Activated T-helper 17 cell treated with anti-CD3 and anti-CD28 coated beads, Interleukin-2, amount 50 U/mL, for 72 hours (primary cell): ENCODE results near the gene AK1. TPM values are rescaled to one million over a fixed set of nuclear protein-coding genes. Genes with fewer than 3 reads are reported as not detected.
"Not testable (repeated sequence)": the region's sequence is repeated elsewhere in the genome, so short reads cannot be mapped to it uniquely, and the experiment has no call there.

ENCODE experiments used
- ATAC-seq: fragments of 150-1000 bp; cut with Tn5 transposase; replicated peaks from 2 replicates; pipeline ENCODE4 v1.10.0; 2021; ENCODE audit warnings: mild to moderate bottlenecking, moderate library complexity
- H3K27ac Mint-ChIP-seq: one replicate; pipeline ENCODE4 v1.8.0; 2022; ENCODE audit warnings: mixed read lengths
- H3K27me3 Mint-ChIP-seq: one replicate; pipeline ENCODE4 v1.8.0; 2022; ENCODE audit warnings: mixed read lengths
- H3K36me3 Mint-ChIP-seq: one replicate; pipeline ENCODE4 v1.8.0; 2022; ENCODE audit warnings: low read depth, mild to moderate bottlenecking, mixed read lengths
- H3K4me1 Mint-ChIP-seq: one replicate; pipeline ENCODE4 v1.8.0; 2022; ENCODE audit warnings: mixed read lengths
- H3K4me3 Mint-ChIP-seq: one replicate; pipeline ENCODE4 v1.8.0; 2022; ENCODE audit warnings: mild to moderate bottlenecking, mixed read lengths
- H3K9me3 Mint-ChIP-seq: one replicate; pipeline ENCODE4 v1.8.0; 2022; ENCODE audit warnings: mixed read lengths
- total RNA-seq, 2 donors: library from RNA; stranded (reverse); gene quantifications; one replicate each; pipeline ENCODE4 v1.2.3, GENCODE V29; 2022

The AK1 gene
- total RNA-seq, 2 donors from 2014 or later, result 23.2 to 79.0 TPM

DNA sequence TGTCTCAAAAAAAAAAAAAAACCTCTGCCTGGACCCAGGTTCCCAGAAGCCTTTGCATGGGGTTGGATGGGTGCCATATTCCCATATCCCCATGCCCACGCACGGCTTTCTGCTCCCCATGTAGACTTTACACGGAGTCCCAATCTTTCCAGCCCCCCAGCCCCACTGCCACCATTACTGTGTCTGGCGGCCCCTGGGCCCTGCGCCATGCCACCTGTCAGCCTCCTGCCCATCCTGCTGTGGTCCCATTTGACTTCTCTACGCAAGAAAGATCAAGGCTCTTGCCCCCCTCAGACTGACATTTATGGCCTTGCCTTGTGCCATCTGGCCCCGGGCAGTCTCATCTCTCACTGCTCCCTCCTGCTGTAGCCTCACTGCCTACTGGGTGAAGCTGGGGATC lies 6.5 kb upstream of the AK1 start:
- no peaks in the 10 kb centered on the region for H3K9me3 Mint-ChIP-seq
- no peak overlapping the region for H3K4me3 Mint-ChIP-seq
- peak overlapping the region; percentile 65 for H3K27ac Mint-ChIP-seq

DNA sequence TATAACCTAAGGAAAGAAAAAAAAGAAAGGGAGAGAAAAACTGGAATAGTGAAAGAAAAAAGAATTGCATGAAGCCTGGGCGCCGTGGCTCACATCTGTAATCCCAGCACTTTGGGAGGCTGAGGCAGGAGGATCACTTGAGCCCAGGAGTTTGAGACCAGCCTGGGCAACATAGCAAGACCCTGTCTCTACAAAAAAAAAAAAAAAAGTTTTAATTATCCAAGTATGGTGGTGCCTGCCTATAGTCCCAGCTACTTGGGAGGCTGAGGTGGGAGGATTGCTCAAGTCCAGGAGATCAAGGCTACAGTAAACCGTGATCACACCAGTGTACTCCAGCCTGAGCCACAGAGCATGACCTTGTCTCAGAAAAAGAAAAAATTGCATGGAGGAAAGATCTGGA lies 4.2 kb upstream of the AK1 start:
- not testable (repeated sequence) for H3K4me3 Mint-ChIP-seq, H3K27me3 Mint-ChIP-seq

More for the DNA sequence above, 6.5 kb upstream of the AK1 start:
- Mint-ChIP-seq H3K36me3 (peaks cover 41% of the 10 kb centered on the region), H3K4me1 (peaks cover 5% of the 10 kb centered on the region), H3K27me3 (no peaks in the 10 kb centered on the region)
- no peak for ATAC-seq

DNA sequence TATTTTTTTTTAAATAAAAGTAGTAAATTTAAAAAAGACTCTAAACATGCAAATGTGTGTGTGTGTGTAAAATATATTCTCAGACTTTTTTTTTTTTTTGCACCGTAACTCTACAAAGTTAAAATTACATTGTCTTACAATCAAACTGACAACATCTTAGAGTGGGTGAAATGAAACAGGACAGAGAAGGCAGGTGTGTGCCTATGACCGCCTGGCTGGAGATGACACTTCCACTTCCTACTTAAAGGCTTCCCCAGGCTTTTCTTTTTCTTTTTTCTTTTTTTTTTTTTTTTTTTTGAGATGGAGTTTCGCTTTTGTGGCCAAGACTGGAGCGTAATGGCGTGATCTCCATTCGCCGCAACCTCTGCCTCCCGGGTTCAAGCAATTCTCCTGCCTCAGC lies 2.7 kb upstream of the AK1 start:
- Mint-ChIP-seq H3K27ac (no peak overlapping the region), H3K36me3 (peaks cover 11% of the 10 kb centered on the region), H3K9me3 (no peaks in the 10 kb centered on the region), H3K27me3 (no peaks in the 10 kb centered on the region), H3K4me1 (peaks cover 5% of the 10 kb centered on the region), H3K4me3 (no peak overlapping the region)
- no peak for ATAC-seq

More for the DNA sequence above, 4.2 kb upstream of the AK1 start:
- not testable (repeated sequence) for H3K9me3 Mint-ChIP-seq, ATAC-seq, H3K4me1 Mint-ChIP-seq, H3K27ac Mint-ChIP-seq
- peaks cover 19% of the 10 kb centered on the region for H3K36me3 Mint-ChIP-seq

DNA sequence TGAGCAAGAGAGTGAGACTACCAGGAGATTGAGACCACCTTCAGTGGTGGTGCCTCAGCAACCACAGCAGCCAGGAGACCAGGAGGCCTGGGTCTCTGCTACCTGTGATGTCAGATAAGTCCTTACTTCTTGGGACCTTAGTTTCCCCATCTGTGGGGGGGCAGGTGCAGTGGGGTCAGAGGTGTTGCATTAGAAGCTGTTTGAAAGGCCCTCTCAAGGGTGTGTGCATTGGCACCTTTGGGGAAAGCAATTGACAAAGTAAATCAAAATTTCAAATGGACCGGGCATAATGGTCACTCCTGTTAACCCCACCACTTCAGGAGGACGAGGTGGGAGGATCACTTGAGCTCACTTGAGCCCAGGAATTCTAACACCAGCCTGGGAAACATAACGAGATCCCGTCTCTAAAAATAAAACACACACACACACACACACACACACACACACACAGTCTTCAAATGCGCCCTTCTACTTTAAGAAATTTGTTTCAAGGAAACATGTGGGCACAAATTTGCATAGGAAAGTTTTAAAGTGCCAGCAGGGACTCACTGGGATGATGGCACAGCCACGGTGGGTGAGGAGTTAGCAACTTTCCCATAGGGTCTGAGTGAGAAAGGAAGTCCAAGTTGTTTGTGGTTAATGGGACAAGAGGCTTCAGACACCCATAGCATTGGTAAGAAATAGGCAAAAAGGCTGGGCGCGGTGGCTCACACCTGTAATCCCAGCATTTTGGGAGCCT lies 1.3 kb upstream of the AK1 start:
- no peak for ATAC-seq
- Mint-ChIP-seq H3K4me3 (no peak overlapping the region), H3K27ac (no peak overlapping the region), H3K36me3 (peaks cover 1% of the 10 kb centered on the region), H3K27me3 (no peaks in the 10 kb centered on the region), H3K9me3 (no peaks in the 10 kb centered on the region), H3K4me1 (no peaks in the 10 kb centered on the region)

DNA sequence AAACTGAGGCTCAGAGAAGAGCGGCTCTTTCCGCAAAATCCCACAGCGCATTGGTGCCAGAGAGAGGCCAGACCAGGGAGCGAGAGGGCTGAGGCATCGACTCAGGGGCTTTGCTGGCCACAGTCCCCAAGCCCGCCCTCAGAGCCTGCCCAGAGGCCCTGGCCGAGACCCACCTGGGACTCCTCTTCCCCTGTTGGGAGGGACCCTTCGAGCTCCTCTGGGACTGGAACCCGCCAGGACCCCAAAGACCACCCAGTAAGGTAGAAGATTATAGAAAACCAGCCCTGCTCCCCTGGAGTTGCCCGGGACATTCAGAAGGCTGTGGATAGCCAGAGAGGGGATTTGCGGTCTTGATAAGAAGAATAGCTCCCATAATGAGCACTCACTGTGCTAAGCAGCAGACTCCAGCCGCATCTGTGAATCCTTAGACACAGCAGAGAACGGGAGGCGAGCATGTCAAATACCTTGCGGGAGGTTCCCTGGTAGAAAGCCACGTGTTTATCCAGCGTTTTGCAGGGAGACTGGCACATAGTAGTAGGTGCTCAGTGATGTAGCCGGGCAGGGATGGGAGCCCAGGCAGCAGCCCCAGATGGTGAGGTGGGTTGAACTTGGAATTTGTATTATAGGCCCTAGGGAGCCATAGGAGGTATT lies 651 bp upstream of the AK1 start:
- Mint-ChIP-seq H3K9me3 (no peaks in the 10 kb centered on the region), H3K27ac (no peak overlapping the region), H3K4me3 (peak overlapping the region; percentile 25), H3K4me1 (no peaks in the 10 kb centered on the region), H3K36me3 (no peaks in the 10 kb centered on the region), H3K27me3 (no peaks in the 10 kb centered on the region)
- ATAC-seq, result no peak

DNA sequence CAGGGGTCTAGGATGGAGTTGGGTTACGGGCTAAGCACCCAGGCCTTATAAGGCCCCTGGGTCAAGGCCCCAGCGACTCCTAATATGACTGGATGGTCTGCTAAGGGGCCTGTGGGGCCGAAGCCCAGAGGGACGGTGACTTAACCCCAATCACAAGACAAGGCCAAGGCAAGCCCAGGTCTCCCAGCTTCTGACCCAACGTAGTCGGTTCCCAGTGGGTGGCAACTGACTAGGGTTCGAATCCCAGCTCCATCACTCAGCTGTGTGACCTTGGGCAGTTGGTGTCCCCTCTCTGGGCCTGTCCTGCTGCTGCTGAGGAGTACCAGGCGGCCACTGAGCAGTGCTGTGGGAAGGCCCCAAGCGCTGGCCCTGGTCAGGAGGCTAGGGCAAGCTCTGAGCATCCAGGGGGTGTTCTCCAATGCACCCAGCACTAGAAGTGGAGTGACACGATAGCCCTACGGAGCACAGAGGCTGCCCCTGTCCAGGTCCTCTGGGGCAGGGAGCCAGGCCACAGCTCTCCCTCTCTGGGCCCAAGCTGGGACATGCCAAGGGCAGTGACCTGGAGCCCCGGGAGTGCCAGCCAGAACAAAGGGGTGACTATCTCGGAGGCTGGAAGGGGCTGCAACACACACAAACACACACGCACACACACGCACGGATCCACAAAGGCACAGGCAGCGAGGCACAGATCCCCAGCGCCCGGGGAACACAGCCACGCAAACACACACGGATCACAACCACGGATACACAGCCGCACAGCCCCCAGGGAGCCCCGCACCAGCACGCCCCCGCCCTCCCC lies 512 bp downstream of the AK1 start:
- H3K4me3 Mint-ChIP-seq, result no peak overlapping the region

DNA sequence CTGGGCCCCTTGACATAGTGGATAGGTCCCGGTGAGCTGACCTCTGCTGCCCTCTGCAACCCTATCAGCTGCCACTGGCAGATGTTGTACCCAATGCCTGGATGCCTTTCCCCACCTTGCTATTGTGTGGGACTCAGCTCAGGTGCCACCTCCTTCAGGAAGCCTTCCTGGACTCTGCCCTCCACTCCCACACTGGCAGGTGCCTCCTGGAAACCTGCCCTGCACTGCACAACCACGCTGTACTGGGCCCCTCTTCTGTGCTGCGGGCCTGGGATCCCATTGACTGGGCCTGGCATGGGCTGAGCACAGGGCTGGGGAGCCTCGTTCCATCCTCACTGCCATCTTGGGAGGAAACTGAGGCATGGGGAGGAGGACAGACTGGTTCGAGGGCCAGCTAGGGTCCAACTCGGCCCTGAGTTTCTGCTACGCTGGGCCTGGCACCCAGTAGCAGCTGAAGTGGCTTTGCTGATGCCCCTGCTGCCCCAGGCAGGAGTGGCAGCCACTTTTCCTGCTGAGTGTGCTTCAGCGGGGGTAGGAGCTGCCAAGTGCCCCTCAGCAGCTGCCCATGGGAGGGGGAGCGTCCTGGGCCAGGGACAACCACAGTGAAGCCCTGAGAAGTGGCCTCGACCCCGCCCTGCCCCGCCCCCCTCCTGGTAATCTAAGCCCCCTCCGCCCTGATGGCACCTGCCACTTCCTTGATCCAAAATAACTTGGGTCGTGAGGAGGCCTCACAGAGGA lies 1.3 kb downstream of the AK1 start:
- Mint-ChIP-seq H3K4me1 (no peaks in the 10 kb centered on the region), H3K36me3 (no peaks in the 10 kb centered on the region)

More for the DNA sequence above, 512 bp downstream of the AK1 start:
- no peak for ATAC-seq
- no peaks in the 10 kb centered on the region for H3K27me3 Mint-ChIP-seq
- H3K36me3 Mint-ChIP-seq, result no peaks in the 10 kb centered on the region
- H3K27ac Mint-ChIP-seq, result no peak overlapping the region
- no peaks in the 10 kb centered on the region for H3K9me3 Mint-ChIP-seq
- no peaks in the 10 kb centered on the region for H3K4me1 Mint-ChIP-seq

DNA sequence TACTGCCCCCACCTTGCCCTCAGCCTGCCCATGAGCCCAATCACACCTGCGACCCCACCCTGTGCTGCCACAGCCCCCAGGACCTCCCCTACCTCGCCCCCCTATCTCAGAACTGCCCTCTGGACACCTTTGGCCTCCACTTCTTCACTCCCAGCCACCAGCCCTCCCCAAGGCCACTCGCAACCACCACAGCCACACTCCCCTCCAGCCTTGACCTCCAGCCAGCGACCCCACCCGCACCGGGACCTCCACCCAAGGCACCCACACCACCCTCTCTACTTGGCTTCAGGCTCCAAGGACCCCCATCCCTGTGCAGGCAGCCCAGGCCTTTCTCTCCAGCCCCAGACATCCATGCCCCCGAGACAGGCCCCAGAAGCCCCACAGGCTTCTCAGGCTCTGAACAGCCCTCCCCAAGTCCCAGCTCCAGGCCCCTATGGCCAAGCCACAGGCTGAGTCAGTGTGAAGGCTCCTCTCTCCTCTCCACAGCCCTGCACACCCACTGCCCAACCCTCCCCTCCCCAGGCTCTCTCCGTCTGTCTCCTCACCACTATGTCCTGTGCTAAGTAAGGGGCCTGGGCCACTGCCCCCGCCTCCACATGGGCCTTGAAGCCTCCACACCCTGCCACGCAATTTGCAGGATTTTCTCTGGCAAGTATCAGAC lies 2.0 kb downstream of the AK1 start:
- Mint-ChIP-seq H3K4me3 (no peak overlapping the region), H3K4me1 (no peaks in the 10 kb centered on the region), H3K27me3 (no peaks in the 10 kb centered on the region), H3K9me3 (no peaks in the 10 kb centered on the region), H3K36me3 (no peaks in the 10 kb centered on the region), H3K27ac (peak overlapping the region; percentile 56)
- no peak for ATAC-seq

More for the DNA sequence above, 1.3 kb downstream of the AK1 start:
- Mint-ChIP-seq H3K9me3 (no peaks in the 10 kb centered on the region), H3K4me3 (no peak overlapping the region), H3K27me3 (no peaks in the 10 kb centered on the region), H3K27ac (peak overlapping the region; percentile 56)
- ATAC-seq, result no peak

DNA sequence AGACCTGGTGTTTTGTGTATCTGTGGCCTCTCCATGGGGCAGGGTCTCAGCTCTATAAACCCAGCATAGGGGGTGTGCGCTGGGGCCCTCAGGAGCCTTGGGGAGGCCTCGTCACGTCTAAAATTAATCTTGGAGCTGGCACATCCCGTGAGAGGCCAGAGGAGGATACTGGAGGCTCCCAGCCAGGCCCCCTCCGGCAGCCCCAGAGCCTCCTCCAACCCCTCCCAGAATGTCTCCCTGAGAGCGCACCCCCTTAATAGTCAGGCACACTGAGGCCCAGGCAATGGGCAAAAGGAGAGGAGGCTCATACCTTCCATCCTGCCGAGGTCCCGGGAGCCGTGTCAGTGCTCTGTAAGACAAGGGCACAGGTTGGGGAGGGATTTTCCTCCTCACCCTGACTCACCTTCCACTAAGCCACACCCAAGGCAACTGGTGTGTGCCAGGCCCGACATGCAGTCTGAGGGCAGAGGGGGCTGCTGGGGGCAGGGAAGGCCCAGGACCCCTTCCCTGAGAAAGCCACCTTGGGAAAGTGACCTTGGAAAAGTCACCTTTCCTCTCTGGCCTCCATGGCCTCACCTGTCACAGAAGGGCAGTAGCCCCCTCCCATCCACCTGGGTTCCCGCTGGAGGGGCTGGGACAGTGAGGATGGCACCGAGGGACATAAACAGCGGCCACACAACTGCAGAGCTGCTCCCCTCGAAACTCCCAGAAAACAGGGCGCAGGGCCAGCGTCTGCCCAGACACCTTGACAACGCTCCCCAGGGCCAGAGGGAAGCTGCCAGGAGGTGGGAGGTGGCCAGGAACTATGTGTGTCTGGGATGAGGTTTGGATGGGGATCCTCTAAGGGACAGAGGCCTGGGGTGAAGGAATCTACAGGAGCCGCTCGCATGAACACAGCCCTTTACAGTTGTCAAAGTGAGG lies 2.9 kb downstream of the AK1 start:
- Mint-ChIP-seq H3K27ac (peak overlapping the region; percentile 56), H3K36me3 (no peaks in the 10 kb centered on the region), H3K27me3 (no peaks in the 10 kb centered on the region), H3K4me3 (no peak overlapping the region), H3K9me3 (no peaks in the 10 kb centered on the region), H3K4me1 (no peaks in the 10 kb centered on the region)
- no peak for ATAC-seq

DNA sequence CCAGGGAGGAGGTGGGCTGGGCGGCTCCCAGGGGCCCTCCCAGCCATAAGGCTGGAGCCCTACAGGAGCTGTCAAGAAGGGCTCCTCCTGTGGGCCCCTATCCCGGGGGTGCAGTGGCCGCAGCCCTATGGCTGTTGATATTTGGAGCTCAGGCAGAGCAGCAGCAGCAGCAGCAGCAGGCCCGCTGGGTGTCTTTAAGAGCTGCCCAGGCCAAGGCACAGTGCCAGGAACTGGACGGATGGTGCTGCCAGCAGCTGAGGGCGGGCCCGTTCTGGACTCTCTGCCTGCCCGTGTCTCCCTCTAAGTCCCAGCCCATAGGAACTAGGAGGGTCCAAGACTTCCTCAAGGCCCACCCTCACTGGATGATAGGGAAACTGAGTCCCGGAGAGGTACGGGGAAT lies 3.6 kb downstream of the AK1 start:
- Mint-ChIP-seq H3K27me3 (no peaks in the 10 kb centered on the region), H3K4me3 (no peak overlapping the region), H3K4me1 (no peaks in the 10 kb centered on the region), H3K27ac (no peak overlapping the region), H3K36me3 (no peaks in the 10 kb centered on the region), H3K9me3 (no peaks in the 10 kb centered on the region)
- no peak for ATAC-seq

DNA sequence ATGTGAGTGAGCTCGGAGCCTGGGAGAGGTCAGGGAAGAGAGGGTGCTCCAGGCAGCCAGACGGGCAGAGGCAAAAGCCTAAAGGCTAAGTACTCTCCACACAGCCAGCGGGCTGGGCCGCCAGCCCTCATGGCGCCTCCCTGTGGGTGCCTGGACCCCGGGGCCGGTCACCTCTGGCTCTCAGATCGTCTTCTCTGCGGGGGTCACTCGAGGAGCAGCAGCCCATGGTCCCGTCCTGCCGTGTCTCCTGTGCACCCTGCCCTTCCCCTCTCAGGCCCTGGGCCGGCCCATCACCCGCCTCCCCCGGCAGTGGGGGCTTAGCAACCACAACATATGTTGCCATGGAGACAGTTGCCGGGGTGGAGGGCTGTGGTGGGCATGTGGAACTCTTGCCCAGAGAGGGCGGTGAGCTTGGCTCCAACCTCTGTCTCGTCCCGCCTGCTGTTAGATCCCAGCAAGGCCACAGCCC lies 4.2 kb downstream of the AK1 start:
- Mint-ChIP-seq H3K4me1 (no peaks in the 10 kb centered on the region), H3K9me3 (no peaks in the 10 kb centered on the region), H3K27me3 (no peaks in the 10 kb centered on the region), H3K36me3 (no peaks in the 10 kb centered on the region), H3K27ac (no peak overlapping the region), H3K4me3 (no peak overlapping the region)
- ATAC-seq, result no peak

DNA sequence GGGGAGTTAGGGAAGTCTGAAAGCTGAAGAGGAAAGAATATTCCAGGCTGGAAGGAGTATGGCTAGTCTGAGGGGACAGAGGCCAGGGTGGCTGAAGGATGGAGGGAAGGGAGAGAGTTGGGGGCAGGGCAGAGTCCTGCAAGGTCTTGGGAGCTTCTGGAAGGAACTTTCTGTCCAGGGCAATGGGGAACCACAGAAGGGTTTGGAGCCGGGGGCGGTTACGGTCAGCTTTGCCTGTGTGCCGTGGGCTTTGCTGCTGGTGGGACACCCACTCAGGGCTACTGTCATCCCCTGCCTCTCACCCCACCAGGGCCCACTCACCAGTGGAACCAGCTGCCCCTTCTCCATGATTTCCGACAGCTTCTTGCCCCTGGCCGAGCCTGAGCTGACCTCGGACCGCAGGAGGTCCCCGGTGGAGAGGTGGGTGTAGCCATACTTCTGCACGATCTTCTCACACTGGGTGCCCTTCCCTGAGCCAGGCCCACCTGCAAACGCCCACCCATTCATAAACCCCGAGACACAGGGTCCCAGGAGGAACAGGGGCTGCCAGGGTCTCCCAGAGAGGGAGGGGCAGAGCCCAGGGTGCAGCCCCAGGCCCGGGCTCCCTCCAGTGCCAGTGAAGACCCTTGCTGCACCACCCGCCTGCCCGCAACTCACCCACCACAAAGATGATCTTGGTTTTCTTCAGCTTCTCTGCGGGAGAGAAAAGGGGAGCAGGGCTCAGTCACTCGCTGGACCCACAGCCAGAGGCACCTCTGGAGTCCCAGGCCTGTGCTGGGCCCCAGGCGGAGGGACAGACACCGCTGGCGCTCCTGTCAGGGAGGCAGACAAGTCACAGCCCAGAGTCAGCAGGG lies 4.9 kb downstream of the AK1 start:
- Mint-ChIP-seq H3K36me3 (no peaks in the 10 kb centered on the region), H3K4me1 (no peaks in the 10 kb centered on the region), H3K27me3 (no peaks in the 10 kb centered on the region), H3K4me3 (no peak overlapping the region), H3K27ac (peak overlapping the region; percentile 51), H3K9me3 (no peaks in the 10 kb centered on the region)
- no peak for ATAC-seq
